Keratinocyte (primary cell): ENCODE data around the gene SUN1.

Experiments used
- EZH2 ChIP-seq: IDR thresholded peaks from one replicate; pipeline ENCODE4 v1.6.1; 2012; ENCODE audit warnings: inconsistent platforms, mild to moderate bottlenecking, low read length, moderate library complexity
- TF ChIP-seq, protein P1 (sequence below), 3 experiments: IDR thresholded peaks in 1 of 3; conservative IDR thresholded peaks in 1 of 3; optimal IDR thresholded peaks in 1 of 3; 2 replicates in 2 of 3; 3 replicates in 1 of 3; pipeline versions ENCODE3 to v1.5.1; 2011; ENCODE audit warnings: low read length in 3 of 3, mild to moderate bottlenecking in 3 of 3, moderate library complexity in 2 of 3, control low read depth in 1 of 3, inconsistent platforms in 1 of 3; ENCODE audit not compliant: insufficient read depth in 2 of 3; ENCODE audit errors: extremely low read depth in 1 of 3

DNA sequence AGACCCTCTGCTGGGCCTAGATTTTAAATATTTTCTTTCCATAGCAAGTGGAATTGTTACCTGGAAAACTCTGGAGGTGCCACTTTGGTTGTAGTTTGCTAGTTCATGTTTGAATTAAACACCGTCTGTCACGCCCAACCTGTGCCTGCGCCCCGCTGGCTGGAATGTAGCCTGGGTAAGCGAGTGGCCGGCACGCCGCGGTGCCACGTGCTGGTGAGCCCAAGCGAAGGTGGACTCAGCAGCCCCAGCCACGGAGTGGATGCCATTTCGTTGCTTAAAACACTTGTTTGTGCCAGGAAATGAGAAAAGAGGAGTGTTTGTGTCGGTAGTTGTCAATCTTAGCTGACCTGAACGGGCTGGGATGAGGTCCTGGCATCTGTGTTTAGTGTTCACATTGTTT, 46.8 kb downstream of the SUN1 start:
- TF ChIP-seq, protein P1, sequence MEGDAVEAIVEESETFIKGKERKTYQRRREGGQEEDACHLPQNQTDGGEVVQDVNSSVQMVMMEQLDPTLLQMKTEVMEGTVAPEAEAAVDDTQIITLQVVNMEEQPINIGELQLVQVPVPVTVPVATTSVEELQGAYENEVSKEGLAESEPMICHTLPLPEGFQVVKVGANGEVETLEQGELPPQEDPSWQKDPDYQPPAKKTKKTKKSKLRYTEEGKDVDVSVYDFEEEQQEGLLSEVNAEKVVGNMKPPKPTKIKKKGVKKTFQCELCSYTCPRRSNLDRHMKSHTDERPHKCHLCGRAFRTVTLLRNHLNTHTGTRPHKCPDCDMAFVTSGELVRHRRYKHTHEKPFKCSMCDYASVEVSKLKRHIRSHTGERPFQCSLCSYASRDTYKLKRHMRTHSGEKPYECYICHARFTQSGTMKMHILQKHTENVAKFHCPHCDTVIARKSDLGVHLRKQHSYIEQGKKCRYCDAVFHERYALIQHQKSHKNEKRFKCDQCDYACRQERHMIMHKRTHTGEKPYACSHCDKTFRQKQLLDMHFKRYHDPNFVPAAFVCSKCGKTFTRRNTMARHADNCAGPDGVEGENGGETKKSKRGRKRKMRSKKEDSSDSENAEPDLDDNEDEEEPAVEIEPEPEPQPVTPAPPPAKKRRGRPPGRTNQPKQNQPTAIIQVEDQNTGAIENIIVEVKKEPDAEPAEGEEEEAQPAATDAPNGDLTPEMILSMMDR (optimal IDR thresholded peaks at IDR 0.05 in 1 of 3, IDR thresholded peaks at IDR 0.05 in 1 of 3, conservative IDR thresholded peaks at IDR 0.05 in 1 of 3; ENCODE audit: extremely low read depth in 1 of 3, insufficient read depth in 2 of 3, low read length in 3 of 3): no peak
- no peak for TF ChIP-seq EZH2
